Measurements from ENCODE around the gene STARD3. TPM values are rescaled to one million over a fixed set of nuclear protein-coding genes. Genes with fewer than 3 reads are reported as not detected.

STARD3 gene
- total RNA-seq, 1 donor from 2014 or later: 58.2 TPM

- TF ChIP-seq CTCF (IDR thresholded peaks at IDR 0.05): no peak
- ChIA-PET CTCF (interaction anchor here (1.3 kb wide), 1 partner anchor 9 kb away, joined by 5 read pairs; no protein-coding TSS in a partner anchor), POLR2A (interaction anchor here (0.6 kb wide), 1 partner anchor 201 kb away, joined by 3 read pairs; no protein-coding TSS in a partner anchor)
- intact Hi-C loops (cut with micrococcal nuclease): no loop called here
- H3K27me3 Mint-ChIP-seq: peaks cover 27% of the 10 kb centered on the region
- no peaks in the 10 kb centered on the region for H3K9me3 Mint-ChIP-seq
- no peaks in the 10 kb centered on the region for H3K36me3 Mint-ChIP-seq (ENCODE audit: low read depth)
- DNase-seq (no peak), ATAC-seq (ENCODE audit: low read depth) (no peak)
- H3K4me3 Mint-ChIP-seq: no peak overlapping the region
- H3K4me1 Mint-ChIP-seq: peaks cover 10% of the 10 kb centered on the region
- H3K27ac Mint-ChIP-seq: no peak overlapping the region
Observed at GRCh38 chr17:39612935-39613464, 23.9 kb upstream of the STARD3 start.

GRCh38 chr17:39614545-39615157, 22.3 kb upstream of the STARD3 start:
- TF ChIP-seq CTCF (IDR thresholded peaks at IDR 0.05): no peak
- ChIA-PET POLR2A (interaction anchor here (0.6 to 1.4 kb wide), 3 partner anchors 9 to 714 kb away, joined by 4 to 5 read pairs (median 4); no protein-coding TSS in a partner anchor), CTCF (interaction anchor here (1.5 kb wide), 1 partner anchor 9 kb away, joined by 5 read pairs; no protein-coding TSS in a partner anchor)
- DNase-seq: no peak
- Mint-ChIP-seq H3K27ac (no peak overlapping the region), H3K4me3 (no peak overlapping the region), H3K9me3 (no peaks in the 10 kb centered on the region), H3K27me3 (peaks cover 15% of the 10 kb centered on the region), H3K4me1 (peaks cover 12% of the 10 kb centered on the region), H3K36me3 (ENCODE audit: low read depth) (no peaks in the 10 kb centered on the region)
- intact Hi-C loops (cut with micrococcal nuclease): no loop called here
- no peak for ATAC-seq (ENCODE audit: low read depth)

DNA sequence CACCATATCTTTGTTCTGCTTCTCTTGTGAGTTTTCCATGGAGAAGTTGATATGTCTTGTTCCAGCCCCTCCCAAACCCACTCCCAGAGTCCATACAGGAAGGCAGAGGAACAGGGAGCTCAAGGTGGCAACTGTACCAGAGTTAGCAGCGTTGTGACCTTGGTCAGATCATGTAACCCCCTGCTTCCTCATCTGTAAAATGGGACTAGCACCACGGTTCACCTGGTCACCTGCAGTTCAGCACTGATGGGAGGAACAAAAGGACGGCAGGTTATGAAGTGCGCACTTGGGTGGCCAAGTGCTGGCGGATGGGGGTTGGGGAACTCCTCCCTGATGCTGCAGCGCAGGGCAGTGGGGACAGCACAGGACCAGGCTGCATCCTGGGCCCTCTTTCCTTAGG, 21.5 kb upstream of the STARD3 start:
- Mint-ChIP-seq H3K4me3 (no peak overlapping the region), H3K9me3 (no peaks in the 10 kb centered on the region), H3K36me3 (ENCODE audit: low read depth) (no peaks in the 10 kb centered on the region), H3K4me1 (peaks cover 12% of the 10 kb centered on the region), H3K27ac (no peak overlapping the region), H3K27me3 (peaks cover 15% of the 10 kb centered on the region)
- DNase-seq: no peak
- ChIA-PET POLR2A (interaction anchor here (1.4 kb wide), 1 partner anchor 10 kb away, joined by 4 read pairs; no protein-coding TSS in a partner anchor), CTCF (interaction anchor here (1.5 kb wide), 1 partner anchor 8 kb away, joined by 5 read pairs; no protein-coding TSS in a partner anchor)
- ATAC-seq (ENCODE audit: low read depth): no peak
- intact Hi-C loops (cut with micrococcal nuclease): no loop called here
- TF ChIP-seq CTCF (IDR thresholded peaks at IDR 0.05): no peak

GRCh38 chr17:39617100-39617445, 19.9 kb upstream of the STARD3 start:
- Mint-ChIP-seq H3K9me3 (no peaks in the 10 kb centered on the region), H3K4me1 (peaks cover 15% of the 10 kb centered on the region), H3K27me3 (peaks cover 6% of the 10 kb centered on the region), H3K27ac (no peak overlapping the region), H3K4me3 (peak overlapping the region; percentile 72), H3K36me3 (ENCODE audit: low read depth) (no peaks in the 10 kb centered on the region)
- TF ChIP-seq CTCF (IDR thresholded peaks at IDR 0.05): no peak
- ATAC-seq (ENCODE audit: low read depth): no peak
- intact Hi-C loops (cut with micrococcal nuclease): no loop called here
- DNase-seq: no peak
- ChIA-PET POLR2A (interaction anchor here (0.6 to 1.0 kb wide), 2 partner anchors 18 to 187 kb away, joined by 3 to 4 read pairs; no protein-coding TSS in a partner anchor), CTCF (interaction anchor here (0.7 to 2.2 kb wide), 2 partner anchors 69 to 113 kb away, joined by 4 to 9 read pairs; partner anchors contain the start of gene MIEN1)

All from activated B cell treated with CpG ODN at 0.5 μM for 24 hours (primary cell).